Lower leg skin (tissue), 4 donors: ENCODE results near the gene NEGR1. TPM values are rescaled to one million over a fixed set of nuclear protein-coding genes. Genes with fewer than 3 reads are reported as not detected.

Experiments used
- DNase-seq, 2 donors: peaks; one replicate each; pipeline ENCODE4 v3.0.0-alpha.2; 2019; ENCODE audit warnings: low spot score in 2 of 2
- H3K4me3 ChIP-seq: fragments of 200-600 bp; sonication (generic); 2 replicates; pipeline ENCODE4 v1.5.1; 2017; ENCODE audit warnings: mild to moderate bottlenecking, low read depth; ENCODE audit not compliant: poor library complexity, severe bottlenecking
- CTCF ChIP-seq, 3 donors: fragments of 450-650 bp; IDR thresholded peaks; one replicate each; pipeline ENCODE4 v1.5.1; 2016; ENCODE audit warnings: antibody characterized with exemption in 3 of 3, mild to moderate bottlenecking in 3 of 3, moderate library complexity in 2 of 3
- POLR2A ChIP-seq, 2 donors: fragments of 450-650 bp; IDR thresholded peaks; one replicate each; pipeline ENCODE4 v1.6.1; 2016 to 2017; ENCODE audit warnings: antibody characterized with exemption in 2 of 2, mild to moderate bottlenecking in 1 of 2, moderate library complexity in 1 of 2
- WGBS, 2 donors: methylation state at CpG; one replicate each; pipeline ENCODE4 v1.1.5; 2018; 5-methylcytosine and 5-hydroxymethylcytosine counted together
- intact Hi-C: fragments of 100-400 bp; cut with DNase I; formaldehyde crosslinking; loops from one replicate; pipeline ENCODE4 v1.15.0; 2023; ENCODE audit warnings: low total_unique reads
- total RNA-seq, 4 donors: library from RNA; depleted of rRNA; stranded (reverse); fragments of >200 nt; gene quantifications; one replicate each; pipeline ENCODE4 v1.1.0, GENCODE V29; 2016

The NEGR1 gene
- total RNA-seq, 4 donors from 2014 or later = 4.1 to 13.6 (median 6.0) TPM

- H3K4me3 ChIP-seq = no peak overlapping the region
- intact Hi-C loops = no loop called here
- DNase-seq = no peak
- TF ChIP-seq CTCF (IDR thresholded peaks at IDR 0.05) = no peak
- TF ChIP-seq POLR2A (IDR thresholded peaks at IDR 0.05) = no peak
- WGBS, 2 donors = 51 to 52% methylated on average over 2 of the region's 2 CpGs
Observed at GRCh38 chr1:71561206-71561605, 721.1 kb downstream of the NEGR1 start.

GRCh38 chr1:71559880-71560279 is 722.5 kb downstream of the NEGR1 start:
- no peak overlapping the region for H3K4me3 ChIP-seq
- intact Hi-C loops = loop anchor here (5.0 kb wide), 1 partner anchor 947 kb away; no protein-coding TSS in a partner anchor
- no peak for DNase-seq
- TF ChIP-seq POLR2A (IDR thresholded peaks at IDR 0.05) (no peak), CTCF (IDR thresholded peaks at IDR 0.05) (no peak)
- WGBS, 2 donors = 87 to 89% methylated on average over 1 of the region's 1 CpG

GRCh38 chr1:71557138-71557537 is 725.2 kb downstream of the NEGR1 start:
- H3K4me3 ChIP-seq = no peak overlapping the region
- intact Hi-C loops = loop anchor here (5.0 kb wide), 1 partner anchor 950 kb away; no protein-coding TSS in a partner anchor
- TF ChIP-seq CTCF (IDR thresholded peaks at IDR 0.05) = no peak
- no peak for TF ChIP-seq POLR2A (IDR thresholded peaks at IDR 0.05)
- 78 to 90% methylated on average over 2 of the region's 2 CpGs for WGBS, 2 donors
- no peak for DNase-seq

- 63% methylated on average over 7 of the region's 7 CpGs for WGBS, 2 donors
- no peak for DNase-seq
- intact Hi-C loops = no loop called here
- TF ChIP-seq POLR2A (IDR thresholded peaks at IDR 0.05) = no peak
- no peak overlapping the region for H3K4me3 ChIP-seq
Observed at GRCh38 chr1:71548398-71548890, 733.9 kb downstream of the NEGR1 start.

GRCh38 chr1:71542155-71542554 is 740.2 kb downstream of the NEGR1 start:
- TF ChIP-seq POLR2A (IDR thresholded peaks at IDR 0.05) = no peak
- 84 to 89% methylated on average over 3 of the region's 3 CpGs for WGBS, 2 donors
- no peak overlapping the region for H3K4me3 ChIP-seq
- no peak for DNase-seq
- intact Hi-C loops = no loop called here

GRCh38 chr1:71533950-71534349 is 748.4 kb downstream of the NEGR1 start:
- H3K4me3 ChIP-seq = no peak overlapping the region
- 54 to 67% methylated on average over 2 of the region's 2 CpGs for WGBS, 2 donors
- DNase-seq = no peak
- intact Hi-C loops = no loop called here
- TF ChIP-seq CTCF (IDR thresholded peaks at IDR 0.05) (no peak), POLR2A (IDR thresholded peaks at IDR 0.05) (no peak)

- no peak overlapping the region for H3K4me3 ChIP-seq
- DNase-seq = no peak
- TF ChIP-seq POLR2A (IDR thresholded peaks at IDR 0.05) (no peak), CTCF (IDR thresholded peaks at IDR 0.05) (no peak)
- intact Hi-C loops = no loop called here
- 85 to 87% methylated on average over 4 of the region's 4 CpGs for WGBS, 2 donors
Observed at GRCh38 chr1:71532343-71532742, 750.0 kb downstream of the NEGR1 start.
